ENCODE measurements around the gene CFAP91.

The CFAP91 gene

DNA sequence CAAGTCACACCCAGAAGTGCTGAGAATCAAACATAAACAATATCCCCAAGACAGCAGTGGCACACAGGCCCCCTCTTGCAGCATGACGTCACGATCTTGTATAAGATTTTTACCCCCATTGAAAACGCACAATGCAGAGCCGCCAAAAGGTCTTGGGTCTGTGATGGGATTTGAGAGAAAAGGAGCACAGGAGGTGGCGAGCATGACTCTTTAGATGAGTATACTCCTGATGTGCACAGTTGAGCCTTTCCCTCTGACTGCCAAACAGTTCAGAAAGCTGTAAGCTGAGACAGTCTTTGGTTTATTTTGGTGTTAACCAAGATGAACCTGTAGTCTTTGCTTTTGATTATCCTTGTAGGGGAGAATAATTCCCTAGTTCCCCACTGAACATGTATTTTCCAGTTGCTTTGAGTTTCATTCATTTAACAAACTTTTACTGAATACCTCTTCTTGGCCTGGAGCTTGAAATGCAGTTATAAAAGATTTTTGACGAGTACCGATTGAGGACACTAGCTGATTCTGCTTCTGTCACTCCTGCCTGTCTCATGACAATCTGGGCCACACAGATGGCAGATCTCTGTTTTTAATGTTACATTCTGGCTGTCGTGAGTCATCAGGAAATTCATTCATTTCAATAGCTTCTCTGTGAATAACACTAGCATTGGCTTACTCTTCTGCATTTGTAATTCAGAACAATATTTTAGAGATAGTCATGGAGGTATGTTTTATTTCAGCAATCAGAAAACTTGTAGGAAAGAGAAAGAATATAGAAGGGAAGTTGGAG is 28.9 kb downstream of the CFAP91 start:
- no peak for TF ChIP-seq EZH2phosphoT487 (IDR thresholded peaks at IDR 0.05; ENCODE audit: borderline replicate concordance)
- TF ChIP-seq, protein P1, sequence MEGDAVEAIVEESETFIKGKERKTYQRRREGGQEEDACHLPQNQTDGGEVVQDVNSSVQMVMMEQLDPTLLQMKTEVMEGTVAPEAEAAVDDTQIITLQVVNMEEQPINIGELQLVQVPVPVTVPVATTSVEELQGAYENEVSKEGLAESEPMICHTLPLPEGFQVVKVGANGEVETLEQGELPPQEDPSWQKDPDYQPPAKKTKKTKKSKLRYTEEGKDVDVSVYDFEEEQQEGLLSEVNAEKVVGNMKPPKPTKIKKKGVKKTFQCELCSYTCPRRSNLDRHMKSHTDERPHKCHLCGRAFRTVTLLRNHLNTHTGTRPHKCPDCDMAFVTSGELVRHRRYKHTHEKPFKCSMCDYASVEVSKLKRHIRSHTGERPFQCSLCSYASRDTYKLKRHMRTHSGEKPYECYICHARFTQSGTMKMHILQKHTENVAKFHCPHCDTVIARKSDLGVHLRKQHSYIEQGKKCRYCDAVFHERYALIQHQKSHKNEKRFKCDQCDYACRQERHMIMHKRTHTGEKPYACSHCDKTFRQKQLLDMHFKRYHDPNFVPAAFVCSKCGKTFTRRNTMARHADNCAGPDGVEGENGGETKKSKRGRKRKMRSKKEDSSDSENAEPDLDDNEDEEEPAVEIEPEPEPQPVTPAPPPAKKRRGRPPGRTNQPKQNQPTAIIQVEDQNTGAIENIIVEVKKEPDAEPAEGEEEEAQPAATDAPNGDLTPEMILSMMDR (conservative IDR thresholded peaks at IDR 0.05; ENCODE audit: low read length): no peak

DNA sequence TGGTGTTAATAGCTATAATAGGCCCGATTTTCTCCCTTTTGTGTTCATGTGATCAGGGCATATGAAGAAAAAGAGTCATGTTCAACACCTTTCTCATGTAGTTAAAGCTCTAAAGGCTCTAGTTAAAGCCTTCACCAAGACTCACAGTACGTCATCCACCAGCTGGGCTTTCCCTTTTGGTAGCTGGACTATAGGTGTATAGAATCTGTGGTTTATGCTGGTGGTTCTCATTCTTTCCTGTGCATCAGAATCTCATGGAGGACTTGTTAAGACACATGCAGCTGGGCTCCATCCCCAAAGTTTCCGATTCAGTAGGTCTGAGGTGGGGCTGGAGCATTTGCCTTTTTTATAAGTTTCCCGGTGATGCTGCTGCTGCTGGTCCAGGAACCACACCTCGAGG is 31.0 kb downstream of the CFAP91 start:
- Histone ChIP-seq H3K9me2 (replicated peaks; ENCODE audit: low read depth, low read length) (no peaks in the 10 kb centered on the region), H2AFZ (ENCODE audit: low read length) (no peak overlapping the region), H3K4me2 (ENCODE audit: low read depth, low read length, poor library complexity, severe bottlenecking) (no peak overlapping the region), H3F3A (ENCODE audit: low read depth) (no peaks in the 10 kb centered on the region), H3K4me1 (ENCODE audit: insufficient read depth, low read length, poor library complexity, severe bottlenecking) (no peaks in the 10 kb centered on the region), H4K20me1 (ENCODE audit: insufficient read depth, low read length, poor library complexity, severe bottlenecking) (no peaks in the 10 kb centered on the region), H3K27me3 (ENCODE audit: insufficient read depth, low read length, poor library complexity, severe bottlenecking) (peaks cover 14% of the 10 kb centered on the region), H3K9me3 (ENCODE audit: insufficient read depth, low read depth, low read length) (no peaks in the 10 kb centered on the region), H3K79me2 (ENCODE audit: insufficient read depth, low read length) (no peaks in the 10 kb centered on the region), H3K36me3 (ENCODE audit: insufficient read depth, low read length) (no peaks in the 10 kb centered on the region), H3K4me3 (ENCODE audit: low read length, poor library complexity, severe bottlenecking) (no peak overlapping the region), H3K9ac (ENCODE audit: low read depth, low read length, poor library complexity, severe bottlenecking) (no peak overlapping the region)
- TF ChIP-seq, protein P1 (conservative IDR thresholded peaks at IDR 0.05; ENCODE audit: low read length): no peak
- TF ChIP-seq EZH2phosphoT487 (IDR thresholded peaks at IDR 0.05; ENCODE audit: borderline replicate concordance): no peak

More for the DNA sequence above, 28.9 kb downstream of the CFAP91 start:
- Histone ChIP-seq H3K4me2 (ENCODE audit: low read depth, low read length, poor library complexity, severe bottlenecking) (no peak overlapping the region), H2AFZ (ENCODE audit: low read length) (no peak overlapping the region), H3K36me3 (ENCODE audit: insufficient read depth, low read length) (no peaks in the 10 kb centered on the region), H3K9me3 (ENCODE audit: insufficient read depth, low read depth, low read length) (no peaks in the 10 kb centered on the region), H3K4me3 (ENCODE audit: low read length, poor library complexity, severe bottlenecking) (no peak overlapping the region), H3F3A (ENCODE audit: low read depth) (no peaks in the 10 kb centered on the region), H4K20me1 (ENCODE audit: insufficient read depth, low read length, poor library complexity, severe bottlenecking) (no peaks in the 10 kb centered on the region), H3K27me3 (ENCODE audit: insufficient read depth, low read length, poor library complexity, severe bottlenecking) (peaks cover 21% of the 10 kb centered on the region), H3K9me2 (replicated peaks; ENCODE audit: low read depth, low read length) (no peaks in the 10 kb centered on the region), H3K9ac (ENCODE audit: low read depth, low read length, poor library complexity, severe bottlenecking) (no peak overlapping the region), H3K79me2 (ENCODE audit: insufficient read depth, low read length) (no peaks in the 10 kb centered on the region), H3K4me1 (ENCODE audit: insufficient read depth, low read length, poor library complexity, severe bottlenecking) (no peaks in the 10 kb centered on the region)

DNA sequence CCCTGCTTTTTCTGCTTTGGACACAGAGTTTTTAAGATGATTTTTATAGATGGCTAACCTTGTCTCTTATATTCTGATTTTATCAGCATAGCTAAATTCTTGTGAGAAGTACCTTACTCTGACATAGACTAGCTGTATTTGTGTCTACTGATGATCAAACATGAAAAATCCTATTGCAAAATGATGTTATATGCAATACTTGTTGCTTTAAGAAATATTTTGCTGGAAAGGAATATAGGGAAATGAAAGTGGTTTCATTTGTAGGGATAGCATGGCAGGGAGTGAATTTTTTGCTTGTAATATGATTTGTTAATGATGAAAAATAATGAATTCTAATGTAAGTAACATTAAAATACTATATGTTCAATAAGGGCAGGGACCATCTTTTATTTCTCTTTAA is 35.9 kb downstream of the CFAP91 start:
- Histone ChIP-seq H3K4me2 (ENCODE audit: low read depth, low read length, poor library complexity, severe bottlenecking) (no peak overlapping the region), H3K9ac (ENCODE audit: low read depth, low read length, poor library complexity, severe bottlenecking) (no peak overlapping the region), H3K4me3 (ENCODE audit: low read length, poor library complexity, severe bottlenecking) (no peak overlapping the region), H3K9me2 (replicated peaks; ENCODE audit: low read depth, low read length) (no peaks in the 10 kb centered on the region), H3K4me1 (ENCODE audit: insufficient read depth, low read length, poor library complexity, severe bottlenecking) (no peaks in the 10 kb centered on the region), H3K79me2 (ENCODE audit: insufficient read depth, low read length) (no peaks in the 10 kb centered on the region), H3K27me3 (ENCODE audit: insufficient read depth, low read length, poor library complexity, severe bottlenecking) (peaks cover 4% of the 10 kb centered on the region), H3K36me3 (ENCODE audit: insufficient read depth, low read length) (no peaks in the 10 kb centered on the region), H3F3A (ENCODE audit: low read depth) (no peaks in the 10 kb centered on the region), H4K20me1 (ENCODE audit: insufficient read depth, low read length, poor library complexity, severe bottlenecking) (no peaks in the 10 kb centered on the region), H3K9me3 (ENCODE audit: insufficient read depth, low read depth, low read length) (no peaks in the 10 kb centered on the region), H2AFZ (ENCODE audit: low read length) (no peak overlapping the region)
- TF ChIP-seq EZH2phosphoT487 (IDR thresholded peaks at IDR 0.05; ENCODE audit: borderline replicate concordance): no peak
- TF ChIP-seq, protein P1 (conservative IDR thresholded peaks at IDR 0.05; ENCODE audit: low read length): no peak

Measured in Loucy (cell line).